PC-3 (cell line): Measurements from ENCODE around the gene IL6ST.

ENCODE experiments used
- EZH2 ChIP-seq: fragments of 300-600 bp; sonication (generic); IDR thresholded peaks from one replicate; pipeline ENCODE4 v1.6.1; 2017; ENCODE audit warnings: antibody characterized with exemption, mild to moderate bottlenecking, low read length; ENCODE audit not compliant: unreplicated experiment
- TF ChIP-seq, protein P1 (sequence below): fragments of 300-600 bp; sonication (generic); conservative IDR thresholded peaks from 2 replicates; pipeline ENCODE4 v1.5.1; 2017; ENCODE audit warnings: antibody characterized with exemption, low read depth, mild to moderate bottlenecking, low read length

DNA sequence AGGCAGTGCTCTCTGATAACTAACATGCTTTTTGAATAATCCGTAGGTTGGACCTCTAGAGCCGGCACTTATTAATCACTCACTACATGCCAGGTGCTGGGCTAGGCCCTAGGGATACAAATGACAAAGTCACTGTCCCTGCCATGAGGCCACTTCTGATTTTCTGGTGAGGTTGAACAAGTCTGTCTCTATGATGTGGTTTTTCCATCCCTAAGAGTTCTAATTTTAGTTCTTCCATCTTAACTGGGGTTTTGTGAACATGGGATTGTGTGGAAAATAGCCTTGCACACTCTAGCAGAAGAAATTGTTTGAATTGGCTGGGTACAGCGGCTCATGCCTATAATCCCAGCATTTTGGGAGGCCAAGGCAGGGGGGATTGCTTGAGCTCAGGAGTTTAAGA lies 79.0 kb downstream of the IL6ST start:
- TF ChIP-seq, protein P1, sequence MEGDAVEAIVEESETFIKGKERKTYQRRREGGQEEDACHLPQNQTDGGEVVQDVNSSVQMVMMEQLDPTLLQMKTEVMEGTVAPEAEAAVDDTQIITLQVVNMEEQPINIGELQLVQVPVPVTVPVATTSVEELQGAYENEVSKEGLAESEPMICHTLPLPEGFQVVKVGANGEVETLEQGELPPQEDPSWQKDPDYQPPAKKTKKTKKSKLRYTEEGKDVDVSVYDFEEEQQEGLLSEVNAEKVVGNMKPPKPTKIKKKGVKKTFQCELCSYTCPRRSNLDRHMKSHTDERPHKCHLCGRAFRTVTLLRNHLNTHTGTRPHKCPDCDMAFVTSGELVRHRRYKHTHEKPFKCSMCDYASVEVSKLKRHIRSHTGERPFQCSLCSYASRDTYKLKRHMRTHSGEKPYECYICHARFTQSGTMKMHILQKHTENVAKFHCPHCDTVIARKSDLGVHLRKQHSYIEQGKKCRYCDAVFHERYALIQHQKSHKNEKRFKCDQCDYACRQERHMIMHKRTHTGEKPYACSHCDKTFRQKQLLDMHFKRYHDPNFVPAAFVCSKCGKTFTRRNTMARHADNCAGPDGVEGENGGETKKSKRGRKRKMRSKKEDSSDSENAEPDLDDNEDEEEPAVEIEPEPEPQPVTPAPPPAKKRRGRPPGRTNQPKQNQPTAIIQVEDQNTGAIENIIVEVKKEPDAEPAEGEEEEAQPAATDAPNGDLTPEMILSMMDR, result no peak
- TF ChIP-seq EZH2, result no peak
